ENCODE data around the gene RIPOR2. TPM values are rescaled to one million over a fixed set of nuclear protein-coding genes. Genes with fewer than 3 reads are reported as not detected.

The RIPOR2 gene
- total RNA-seq, 1 experiment from 2014 or later = 0.47 TPM

DNA sequence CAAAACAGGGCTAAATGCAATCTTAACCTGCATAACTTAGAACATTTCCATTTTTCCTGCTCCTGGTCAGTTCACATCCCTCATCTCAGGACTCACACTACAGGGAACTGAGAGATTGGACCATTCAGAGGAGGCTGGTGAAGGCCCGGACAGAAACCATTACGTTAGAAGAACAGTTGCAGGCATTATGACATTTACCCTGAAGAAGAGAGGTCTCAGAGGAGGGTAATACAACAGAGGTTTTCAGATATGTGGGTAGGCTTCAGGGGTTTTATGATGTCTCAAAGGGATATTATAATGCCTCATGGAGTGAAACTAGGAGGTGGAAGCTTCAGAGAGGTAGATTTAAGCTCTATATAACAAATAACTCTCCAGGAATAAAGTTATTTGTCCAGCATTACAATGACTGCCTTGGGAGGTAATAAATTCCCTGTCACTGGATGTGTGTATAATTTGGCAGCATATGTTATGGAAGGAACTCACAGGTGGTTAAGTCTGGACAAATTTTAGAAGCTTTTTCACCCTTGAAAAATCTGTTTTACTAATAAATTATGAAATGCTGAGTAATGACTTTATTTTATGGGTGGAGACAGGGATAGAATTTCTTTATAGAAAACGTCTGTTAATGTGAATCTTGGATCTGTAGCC, 36.7 kb upstream of the RIPOR2 start:
- Mint-ChIP-seq H3K9me3 (ENCODE audit: low read depth, unreplicated experiment) (no peaks in the 10 kb centered on the region), H3K27ac (ENCODE audit: unreplicated experiment) (no peak overlapping the region), H3K4me3 (ENCODE audit: low read depth, unreplicated experiment) (no peak overlapping the region), H3K27me3 (ENCODE audit: unreplicated experiment) (no peaks in the 10 kb centered on the region), H3K4me1 (ENCODE audit: low read depth, unreplicated experiment) (no peaks in the 10 kb centered on the region), H3K36me3 (ENCODE audit: insufficient read depth, unreplicated experiment) (no peaks in the 10 kb centered on the region)
- CTCF ChIA-PET = interaction anchor here (0.5 kb wide), 1 partner anchor 307 kb away, joined by 3 read pairs; the partner anchor contains the start of gene CARMIL1
- TF ChIP-seq, protein P1, sequence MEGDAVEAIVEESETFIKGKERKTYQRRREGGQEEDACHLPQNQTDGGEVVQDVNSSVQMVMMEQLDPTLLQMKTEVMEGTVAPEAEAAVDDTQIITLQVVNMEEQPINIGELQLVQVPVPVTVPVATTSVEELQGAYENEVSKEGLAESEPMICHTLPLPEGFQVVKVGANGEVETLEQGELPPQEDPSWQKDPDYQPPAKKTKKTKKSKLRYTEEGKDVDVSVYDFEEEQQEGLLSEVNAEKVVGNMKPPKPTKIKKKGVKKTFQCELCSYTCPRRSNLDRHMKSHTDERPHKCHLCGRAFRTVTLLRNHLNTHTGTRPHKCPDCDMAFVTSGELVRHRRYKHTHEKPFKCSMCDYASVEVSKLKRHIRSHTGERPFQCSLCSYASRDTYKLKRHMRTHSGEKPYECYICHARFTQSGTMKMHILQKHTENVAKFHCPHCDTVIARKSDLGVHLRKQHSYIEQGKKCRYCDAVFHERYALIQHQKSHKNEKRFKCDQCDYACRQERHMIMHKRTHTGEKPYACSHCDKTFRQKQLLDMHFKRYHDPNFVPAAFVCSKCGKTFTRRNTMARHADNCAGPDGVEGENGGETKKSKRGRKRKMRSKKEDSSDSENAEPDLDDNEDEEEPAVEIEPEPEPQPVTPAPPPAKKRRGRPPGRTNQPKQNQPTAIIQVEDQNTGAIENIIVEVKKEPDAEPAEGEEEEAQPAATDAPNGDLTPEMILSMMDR (IDR thresholded peaks at IDR 0.05; ENCODE audit: unreplicated experiment) = no peak
- DNase-seq = no peak
- BruUV-seq (replicated peaks) = no TSS peak
- intact Hi-C loops (cut with micrococcal nuclease; ENCODE audit: unreplicated experiment) = no loop called here

DNA sequence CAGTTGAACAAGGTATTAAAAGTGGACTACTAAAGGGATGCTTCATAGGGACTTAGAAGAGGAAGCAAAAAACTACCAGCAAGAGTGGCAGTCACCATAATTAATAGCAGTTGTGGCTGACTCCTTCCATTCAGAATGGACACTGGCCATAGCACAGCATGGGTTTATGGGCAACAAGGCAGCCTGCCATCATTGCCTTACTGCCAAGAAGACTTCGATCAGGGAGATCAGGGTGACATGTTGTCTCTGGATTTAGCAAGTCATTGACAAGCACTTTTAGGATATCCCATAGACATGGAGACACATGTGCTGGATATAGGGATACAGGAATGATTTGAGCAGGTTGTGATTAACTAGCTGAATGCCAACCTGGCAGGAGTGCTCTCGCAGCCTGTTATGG, 35.3 kb upstream of the RIPOR2 start:
- no peaks in the 10 kb centered on the region for H3K9me3 Mint-ChIP-seq (ENCODE audit: low read depth, unreplicated experiment)
- no TSS peak for BruUV-seq (replicated peaks)
- TF ChIP-seq, protein P1 (IDR thresholded peaks at IDR 0.05; ENCODE audit: unreplicated experiment) = no peak
- H3K4me1 Mint-ChIP-seq (ENCODE audit: low read depth, unreplicated experiment) = no peaks in the 10 kb centered on the region
- H3K27me3 Mint-ChIP-seq (ENCODE audit: unreplicated experiment) = no peaks in the 10 kb centered on the region
- CTCF ChIA-PET = no interaction called here
- intact Hi-C loops (cut with micrococcal nuclease; ENCODE audit: unreplicated experiment) = no loop called here
- no peak overlapping the region for H3K4me3 Mint-ChIP-seq (ENCODE audit: low read depth, unreplicated experiment)
- DNase-seq = no peak
- no peaks in the 10 kb centered on the region for H3K36me3 Mint-ChIP-seq (ENCODE audit: insufficient read depth, unreplicated experiment)
- H3K27ac Mint-ChIP-seq (ENCODE audit: unreplicated experiment) = no peak overlapping the region

DNA sequence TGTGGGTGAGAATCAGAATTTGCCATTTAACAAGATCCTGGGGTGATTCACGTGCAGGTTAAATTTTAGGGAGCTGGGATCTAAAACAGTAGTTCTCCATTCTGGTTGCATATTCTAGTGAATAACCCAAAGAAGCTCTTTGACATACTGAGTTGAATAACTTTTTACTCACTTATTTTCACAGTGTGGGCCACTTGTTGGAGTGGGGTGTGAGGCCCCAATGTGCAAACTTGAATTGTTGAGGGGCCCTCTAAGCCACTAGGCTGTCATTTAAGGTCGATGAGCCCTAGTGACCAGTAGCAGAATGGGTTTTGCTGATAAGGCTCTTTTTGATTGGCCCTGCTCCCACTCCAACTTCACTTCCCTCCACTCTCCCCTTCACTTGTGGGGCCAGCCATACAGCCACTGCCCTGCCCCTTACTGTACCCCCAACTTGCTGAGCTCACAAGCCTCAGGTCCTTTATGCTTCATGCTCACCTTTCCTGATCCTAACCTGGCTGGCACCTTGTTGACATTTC, 33.6 kb upstream of the RIPOR2 start:
- no TSS peak for BruUV-seq (replicated peaks)
- no peaks in the 10 kb centered on the region for H3K4me1 Mint-ChIP-seq (ENCODE audit: low read depth, unreplicated experiment)
- no peak for DNase-seq
- H3K9me3 Mint-ChIP-seq (ENCODE audit: low read depth, unreplicated experiment) = no peaks in the 10 kb centered on the region
- CTCF ChIA-PET = no interaction called here
- no peak overlapping the region for H3K27ac Mint-ChIP-seq (ENCODE audit: unreplicated experiment)
- TF ChIP-seq, protein P1 (IDR thresholded peaks at IDR 0.05; ENCODE audit: unreplicated experiment) = no peak
- H3K4me3 Mint-ChIP-seq (ENCODE audit: low read depth, unreplicated experiment) = no peak overlapping the region
- intact Hi-C loops (cut with micrococcal nuclease; ENCODE audit: unreplicated experiment) = no loop called here
- no peaks in the 10 kb centered on the region for H3K36me3 Mint-ChIP-seq (ENCODE audit: insufficient read depth, unreplicated experiment)
- no peaks in the 10 kb centered on the region for H3K27me3 Mint-ChIP-seq (ENCODE audit: unreplicated experiment)

DNA sequence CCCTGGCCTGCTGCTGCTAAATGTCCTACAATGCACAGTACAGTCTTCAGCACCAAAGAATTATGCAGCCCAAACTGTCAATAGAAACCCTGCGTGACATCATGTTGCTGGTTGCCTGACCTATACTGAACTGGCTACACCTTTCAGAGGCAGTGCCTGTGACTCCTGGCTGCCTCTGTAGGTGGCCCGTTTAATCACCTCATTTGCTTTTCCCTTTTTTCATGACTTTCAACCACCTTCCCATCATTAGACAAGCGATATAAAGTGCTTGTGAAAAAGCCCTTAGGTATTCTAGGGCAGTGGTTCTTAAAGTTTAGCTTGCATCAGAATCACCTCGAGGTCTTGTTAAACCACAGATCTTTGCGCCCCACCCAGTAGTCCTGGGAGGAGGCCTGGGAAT, 33.0 kb upstream of the RIPOR2 start:
- Mint-ChIP-seq H3K27ac (ENCODE audit: unreplicated experiment) (no peak overlapping the region), H3K36me3 (ENCODE audit: insufficient read depth, unreplicated experiment) (no peaks in the 10 kb centered on the region)

More for the DNA sequence above, 33.0 kb upstream of the RIPOR2 start:
- H3K9me3 Mint-ChIP-seq (ENCODE audit: low read depth, unreplicated experiment) = no peaks in the 10 kb centered on the region
- intact Hi-C loops (cut with micrococcal nuclease; ENCODE audit: unreplicated experiment) = no loop called here
- H3K4me1 Mint-ChIP-seq (ENCODE audit: low read depth, unreplicated experiment) = no peaks in the 10 kb centered on the region
- no peak overlapping the region for H3K4me3 Mint-ChIP-seq (ENCODE audit: low read depth, unreplicated experiment)
- BruUV-seq (replicated peaks) = no TSS peak
- no peaks in the 10 kb centered on the region for H3K27me3 Mint-ChIP-seq (ENCODE audit: unreplicated experiment)
- TF ChIP-seq, protein P1 (IDR thresholded peaks at IDR 0.05; ENCODE audit: unreplicated experiment) = no peak
- CTCF ChIA-PET = no interaction called here
- no peak for DNase-seq
